ENCODE results near the gene IFITM10. TPM values are rescaled to one million over a fixed set of nuclear protein-coding genes. Genes with fewer than 3 reads are reported as not detected.

IFITM10 gene
- total RNA-seq, 1 donor from 2014 or later, result 4.9 TPM

DNA sequence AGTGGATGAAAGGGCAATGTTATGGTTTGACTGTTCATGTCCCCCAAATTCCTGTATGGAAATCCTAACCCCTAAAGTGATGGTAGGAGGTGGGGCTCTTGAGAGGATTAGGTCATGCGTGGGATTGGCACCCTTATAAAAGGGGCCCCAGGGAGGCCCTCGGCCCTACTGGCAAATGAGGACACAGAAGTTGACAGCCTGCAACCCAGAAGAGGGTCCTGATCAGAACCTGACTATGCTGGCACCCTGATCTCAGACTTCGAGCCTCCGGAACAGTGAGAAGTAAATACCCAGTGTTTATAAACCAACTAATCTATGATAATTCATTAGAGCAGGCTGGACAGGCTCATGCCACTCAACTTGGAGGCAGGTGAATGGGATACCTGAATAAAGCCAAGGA is 8.7 kb downstream of the IFITM10 start:
- intact Hi-C loops (cut with DNase I), result no loop called here
- TF ChIP-seq, protein P1, sequence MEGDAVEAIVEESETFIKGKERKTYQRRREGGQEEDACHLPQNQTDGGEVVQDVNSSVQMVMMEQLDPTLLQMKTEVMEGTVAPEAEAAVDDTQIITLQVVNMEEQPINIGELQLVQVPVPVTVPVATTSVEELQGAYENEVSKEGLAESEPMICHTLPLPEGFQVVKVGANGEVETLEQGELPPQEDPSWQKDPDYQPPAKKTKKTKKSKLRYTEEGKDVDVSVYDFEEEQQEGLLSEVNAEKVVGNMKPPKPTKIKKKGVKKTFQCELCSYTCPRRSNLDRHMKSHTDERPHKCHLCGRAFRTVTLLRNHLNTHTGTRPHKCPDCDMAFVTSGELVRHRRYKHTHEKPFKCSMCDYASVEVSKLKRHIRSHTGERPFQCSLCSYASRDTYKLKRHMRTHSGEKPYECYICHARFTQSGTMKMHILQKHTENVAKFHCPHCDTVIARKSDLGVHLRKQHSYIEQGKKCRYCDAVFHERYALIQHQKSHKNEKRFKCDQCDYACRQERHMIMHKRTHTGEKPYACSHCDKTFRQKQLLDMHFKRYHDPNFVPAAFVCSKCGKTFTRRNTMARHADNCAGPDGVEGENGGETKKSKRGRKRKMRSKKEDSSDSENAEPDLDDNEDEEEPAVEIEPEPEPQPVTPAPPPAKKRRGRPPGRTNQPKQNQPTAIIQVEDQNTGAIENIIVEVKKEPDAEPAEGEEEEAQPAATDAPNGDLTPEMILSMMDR (IDR thresholded peaks at IDR 0.05), result no peak
- TF ChIP-seq POLR2A (IDR thresholded peaks at IDR 0.05) (no peak), POLR2AphosphoS5 (IDR thresholded peaks at IDR 0.05; ENCODE audit: insufficient read depth in 1 of 2, low read depth in 1 of 2) (no peak)
- DNase-seq (ENCODE audit: extremely low spot score in 2 of 2), result no peak
- no peak overlapping the region for H3K4me3 ChIP-seq
- no peaks in the 10 kb centered on the region for H3K4me1 ChIP-seq
- H3K36me3 ChIP-seq, result no peaks in the 10 kb centered on the region
- no peaks in the 10 kb centered on the region for H3K27me3 ChIP-seq
- no peak overlapping the region for H3K27ac ChIP-seq
- H3K9me3 ChIP-seq, result peaks cover 2% of the 10 kb centered on the region

DNA sequence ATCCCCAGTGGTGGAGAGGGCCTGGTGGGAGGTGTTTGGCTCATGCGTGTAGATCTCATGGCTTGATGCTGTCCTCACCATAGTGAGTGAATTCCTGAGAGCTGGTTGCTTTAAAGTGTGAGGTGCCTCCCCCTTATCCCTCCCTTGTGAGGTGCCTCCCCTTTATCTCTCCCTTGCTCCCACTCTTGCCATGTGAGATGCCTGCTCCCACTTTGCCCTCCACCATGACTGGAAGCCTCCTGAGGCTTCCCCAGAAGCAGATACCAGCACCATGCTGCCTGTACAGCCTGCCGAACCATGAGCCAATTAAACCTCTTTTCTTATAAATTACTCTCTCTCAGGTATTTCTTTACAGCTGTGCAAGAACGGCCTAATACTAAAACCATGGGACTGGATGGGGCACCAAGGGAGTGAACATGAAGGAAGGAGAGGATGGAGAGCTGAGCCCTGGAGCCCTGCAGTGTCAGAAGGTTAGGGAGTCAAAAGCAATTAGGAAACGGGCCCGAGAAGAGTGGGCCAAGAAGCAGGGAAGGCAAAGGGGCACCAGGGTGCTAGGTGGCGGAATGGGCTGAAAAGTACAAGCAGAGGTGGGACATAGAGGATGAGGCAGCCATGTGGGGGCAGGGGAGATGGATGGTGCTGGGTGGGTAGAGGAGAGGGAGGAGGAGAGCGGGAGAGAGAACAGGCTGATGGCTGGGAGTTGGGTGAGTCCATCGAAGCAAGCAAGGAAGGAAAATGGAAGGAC is 9.4 kb downstream of the IFITM10 start:
- TF ChIP-seq POLR2A (IDR thresholded peaks at IDR 0.05) (no peak), POLR2AphosphoS5 (IDR thresholded peaks at IDR 0.05; ENCODE audit: insufficient read depth in 1 of 2, low read depth in 1 of 2) (no peak)
- TF ChIP-seq, protein P1 (IDR thresholded peaks at IDR 0.05), result no peak
- intact Hi-C loops (cut with DNase I), result no loop called here
- no peaks in the 10 kb centered on the region for H3K27me3 ChIP-seq

DNA sequence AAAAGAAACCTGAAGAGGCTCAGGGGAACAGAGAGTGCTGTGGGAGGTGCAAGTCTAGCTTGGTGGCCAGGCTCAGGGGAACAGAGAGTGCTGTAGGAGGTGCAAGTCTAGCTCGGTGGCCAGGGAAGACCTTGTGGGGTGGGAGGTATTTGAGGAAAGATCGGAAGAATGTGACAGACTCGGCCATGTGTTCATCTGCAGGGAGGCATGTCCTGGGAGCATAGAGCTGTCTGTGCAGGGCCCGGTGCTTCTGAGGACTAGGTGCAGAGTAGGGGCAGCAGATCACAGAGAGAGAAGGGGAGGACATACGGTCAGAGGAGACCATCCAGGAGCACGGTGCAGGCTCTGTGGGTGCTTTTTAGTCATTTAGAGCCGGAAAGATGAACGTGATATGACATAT is 10.8 kb downstream of the IFITM10 start:
- intact Hi-C loops (cut with DNase I), result no loop called here
- no peaks in the 10 kb centered on the region for H3K36me3 ChIP-seq

More for the DNA sequence above, 9.4 kb downstream of the IFITM10 start:
- Histone ChIP-seq H3K27ac (no peak overlapping the region), H3K9me3 (peaks cover 5% of the 10 kb centered on the region), H3K4me3 (no peak overlapping the region), H3K4me1 (no peaks in the 10 kb centered on the region), H3K36me3 (no peaks in the 10 kb centered on the region)
- no peak for DNase-seq (ENCODE audit: extremely low spot score in 2 of 2)

DNA sequence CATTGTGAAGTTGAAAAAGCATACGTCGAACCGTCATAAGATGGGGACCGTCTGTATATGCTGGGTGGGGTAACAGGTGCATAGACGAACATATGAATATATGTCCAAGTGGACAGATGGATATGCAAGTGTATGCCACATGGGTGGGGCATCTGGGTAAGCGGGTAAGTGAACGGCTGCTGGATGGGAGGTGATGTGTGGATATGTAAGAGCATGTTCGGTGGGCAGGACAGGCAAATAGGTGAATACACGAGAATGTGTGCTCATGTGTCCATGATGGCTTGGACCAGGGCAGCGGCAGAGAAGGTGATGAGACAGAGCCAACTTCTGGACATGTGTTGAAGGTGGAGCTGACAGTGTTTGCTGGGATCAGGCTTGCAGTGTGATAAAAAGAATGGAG is 12.0 kb downstream of the IFITM10 start:
- TF ChIP-seq, protein P1 (IDR thresholded peaks at IDR 0.05), result no peak
- TF ChIP-seq POLR2AphosphoS5 (IDR thresholded peaks at IDR 0.05; ENCODE audit: insufficient read depth in 1 of 2, low read depth in 1 of 2) (no peak), POLR2A (IDR thresholded peaks at IDR 0.05) (no peak)
- H3K27ac ChIP-seq, result no peak overlapping the region
- H3K9me3 ChIP-seq, result peaks cover 5% of the 10 kb centered on the region
- H3K27me3 ChIP-seq, result no peaks in the 10 kb centered on the region
- H3K4me3 ChIP-seq, result no peak overlapping the region
- no peaks in the 10 kb centered on the region for H3K36me3 ChIP-seq
- no peaks in the 10 kb centered on the region for H3K4me1 ChIP-seq
- intact Hi-C loops (cut with DNase I), result no loop called here
- no peak for DNase-seq (ENCODE audit: extremely low spot score in 2 of 2)

More for the DNA sequence above, 10.8 kb downstream of the IFITM10 start:
- Histone ChIP-seq H3K4me3 (no peak overlapping the region), H3K27ac (no peak overlapping the region), H3K4me1 (no peaks in the 10 kb centered on the region), H3K9me3 (peaks cover 5% of the 10 kb centered on the region), H3K27me3 (no peaks in the 10 kb centered on the region)
- no peak for DNase-seq (ENCODE audit: extremely low spot score in 2 of 2)
- no peak for TF ChIP-seq POLR2A (IDR thresholded peaks at IDR 0.05)
- TF ChIP-seq, protein P1 (IDR thresholded peaks at IDR 0.05), result no peak
- no peak for TF ChIP-seq POLR2AphosphoS5 (IDR thresholded peaks at IDR 0.05; ENCODE audit: insufficient read depth in 1 of 2, low read depth in 1 of 2)

DNA sequence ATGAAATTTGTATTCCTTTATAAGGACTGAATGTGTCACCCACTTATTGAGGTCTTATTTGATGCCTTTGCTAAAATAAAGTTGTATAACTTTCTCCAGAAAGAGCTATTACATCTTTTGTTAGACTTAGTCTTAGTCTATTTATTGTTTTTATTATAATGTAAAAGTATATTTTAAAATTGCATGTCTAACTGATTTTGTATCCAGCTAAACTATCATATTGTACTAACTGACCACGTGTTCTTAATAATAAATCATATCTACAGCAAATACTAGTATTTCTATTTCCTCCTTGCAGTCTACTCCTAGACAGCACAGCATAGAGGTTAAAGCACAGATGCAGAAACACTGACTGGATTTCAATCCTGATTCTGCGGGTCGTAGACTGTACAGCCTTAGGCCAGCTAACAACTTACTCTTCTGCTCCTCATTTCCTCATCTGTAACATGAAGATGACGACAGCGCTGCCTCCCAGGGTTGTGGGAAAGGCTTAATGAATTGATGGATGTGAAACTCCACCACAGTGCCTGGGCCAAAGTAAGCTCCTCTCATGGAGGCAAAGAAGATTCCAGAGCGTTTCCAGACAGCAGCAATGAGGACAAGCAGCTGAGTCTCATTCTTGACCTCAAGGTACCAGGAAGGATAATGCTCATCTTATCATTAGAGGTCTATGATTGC is 13.2 kb downstream of the IFITM10 start:
- intact Hi-C loops (cut with DNase I), result no loop called here
- no peaks in the 10 kb centered on the region for H3K27me3 ChIP-seq
- TF ChIP-seq POLR2A (IDR thresholded peaks at IDR 0.05) (no peak), POLR2AphosphoS5 (IDR thresholded peaks at IDR 0.05; ENCODE audit: insufficient read depth in 1 of 2, low read depth in 1 of 2) (no peak)
- TF ChIP-seq, protein P1 (IDR thresholded peaks at IDR 0.05), result no peak

More for the DNA sequence above, 13.2 kb downstream of the IFITM10 start:
- Histone ChIP-seq H3K9me3 (peaks cover 5% of the 10 kb centered on the region), H3K4me1 (no peaks in the 10 kb centered on the region), H3K4me3 (no peak overlapping the region), H3K36me3 (no peaks in the 10 kb centered on the region), H3K27ac (no peak overlapping the region)
- no peak for DNase-seq (ENCODE audit: extremely low spot score in 2 of 2)
